Endodermal cell (in vitro differentiated cells): ENCODE results near the gene NATD1. TPM values are rescaled to one million over a fixed set of nuclear protein-coding genes. Genes with fewer than 3 reads are reported as not detected.
"Not testable (repeated sequence)": the region's sequence is repeated elsewhere in the genome, so short reads cannot be mapped to it uniquely, and the experiment has no call there.

Experiments
- DNase-seq: peaks from one replicate; pipeline ENCODE4 v3.0.0-alpha.2; 2017
- H3K27ac ChIP-seq: 2 replicates; pipeline ENCODE4 v1.5.1; 2013; ENCODE audit warnings: mild to moderate bottlenecking, low read depth, low read length, moderate library complexity
- H3K27me3 ChIP-seq: 2 replicates; pipeline ENCODE4 v1.6.1; 2013; ENCODE audit warnings: mild to moderate bottlenecking, low read length, moderate library complexity; ENCODE audit not compliant: insufficient read depth, control insufficient read depth, poor library complexity, severe bottlenecking
- H3K36me3 ChIP-seq: 2 replicates; pipeline ENCODE4 v1.7.0; 2013; ENCODE audit warnings: mild to moderate bottlenecking, low read length, moderate library complexity; ENCODE audit not compliant: control insufficient read depth, insufficient read depth
- H3K4me1 ChIP-seq: one replicate; pipeline ENCODE4 v1.7.0; 2013; ENCODE audit warnings: low read length; ENCODE audit not compliant: control insufficient read depth, insufficient read depth
- H3K4me3 ChIP-seq: 2 replicates; pipeline ENCODE4 v1.5.1; 2013; ENCODE audit warnings: mild to moderate bottlenecking, low read length, moderate library complexity
- H3K9ac ChIP-seq: 2 replicates; pipeline ENCODE4 v1.6.1; 2013; ENCODE audit warnings: mild to moderate bottlenecking, low read length, moderate library complexity; ENCODE audit not compliant: poor library complexity, severe bottlenecking; ENCODE audit errors: extremely low read depth
- H3K9me3 ChIP-seq: 2 replicates; pipeline ENCODE4 v1.6.1; 2013; ENCODE audit warnings: mild to moderate bottlenecking, low read length, moderate library complexity; ENCODE audit not compliant: control insufficient read depth
- H3K27ac Mint-ChIP-seq: 2 replicates; pipeline ENCODE4 v1.8.0; 2020; ENCODE audit warnings: mixed read lengths
- H3K27me3 Mint-ChIP-seq: 2 replicates; pipeline ENCODE4 v1.8.0; 2021; ENCODE audit warnings: mild to moderate bottlenecking, mixed read lengths; ENCODE audit not compliant: insufficient read depth
- H3K36me3 Mint-ChIP-seq: 2 replicates; pipeline ENCODE4 v1.8.0; 2020; ENCODE audit warnings: low read depth, mixed read lengths
- H3K4me1 Mint-ChIP-seq: 2 replicates; pipeline ENCODE4 v1.8.0; 2020; ENCODE audit warnings: mixed read lengths
- H3K4me3 Mint-ChIP-seq: 2 replicates; pipeline ENCODE4 v1.8.0; 2020; ENCODE audit warnings: mild to moderate bottlenecking, moderate library complexity, mixed read lengths
- H3K9me3 Mint-ChIP-seq: 2 replicates; pipeline ENCODE4 v1.8.0; 2020; ENCODE audit warnings: mild to moderate bottlenecking, mixed read lengths
- whole genome bisulfite sequencing, 2 experiments: methylation state at CpG; one replicate each; pipeline versions ENCODE4 v1.1.5 to v1.1.7; 2013; ENCODE audit warnings: missing lambda C conversion rate in 2 of 2, mixed read lengths in 1 of 2; ENCODE audit not compliant: insufficient coverage in 1 of 2, insufficient read length in 1 of 2; 5-methylcytosine and 5-hydroxymethylcytosine counted together
- total RNA-seq, 2 donors: library from RNA; stranded (reverse); fragmentation: NEBNext Ultra II Directional in 1 of 2; extraction: Animal tissue kit (Norgen Biotek cat#: 25700) in 1 of 2; gene quantifications; 2 replicates in 1 of 2; 3 replicates in 1 of 2; pipeline ENCODE4 v1.2.1, GENCODE V29; 2021
- TF ChIP-seq, protein P1 (sequence below): fragments of 200-600 bp; sonication (generic); conservative IDR thresholded peaks from 2 replicates; pipeline ENCODE4 v1.5.0; 2021; ENCODE audit warnings: antibody characterized with exemption, mild to moderate bottlenecking

Gene NATD1
- total RNA-seq, 2 donors from 2014 or later = 12.2 to 17.2 TPM

DNA sequence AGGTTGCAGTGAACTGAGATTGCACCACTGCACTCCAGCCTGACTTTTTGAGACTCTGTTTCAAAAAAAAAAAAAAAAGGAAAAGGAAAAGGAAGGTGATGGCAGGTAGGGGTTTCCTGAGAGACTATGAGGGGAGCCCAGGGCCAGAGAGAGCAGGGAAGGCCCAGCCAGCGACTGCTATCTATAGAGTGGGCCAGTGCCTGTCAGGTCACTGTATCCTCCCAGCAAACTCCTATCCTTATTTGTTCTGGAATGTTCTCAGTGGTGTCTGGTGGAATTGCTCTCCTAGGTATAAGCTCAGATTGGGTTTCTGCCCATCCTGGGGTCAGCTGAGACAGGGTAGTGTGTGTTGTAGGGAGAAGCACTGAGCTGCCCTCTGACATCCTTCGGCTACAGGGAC is 24.4 kb downstream of the NATD1 start:
- Histone ChIP-seq H3K36me3 (no peaks in the 10 kb centered on the region), H3K4me3 (no peak overlapping the region), H3K9me3 (no peaks in the 10 kb centered on the region), H3K27ac (no peak overlapping the region), H3K27me3 (no peaks in the 10 kb centered on the region), H3K9ac (no peak overlapping the region), H3K4me1 (no peaks in the 10 kb centered on the region)
- Mint-ChIP-seq H3K9me3 (peaks cover 12% of the 10 kb centered on the region), H3K4me1 (no peaks in the 10 kb centered on the region), H3K36me3 (no peaks in the 10 kb centered on the region), H3K27ac (no peak overlapping the region), H3K27me3 (peaks cover 5% of the 10 kb centered on the region), H3K4me3 (no peak overlapping the region)
- no peak for DNase-seq
- 100% methylated on average over 1 to 2 of the region's 2 CpGs for WGBS, 2 experiments
- TF ChIP-seq, protein P1, sequence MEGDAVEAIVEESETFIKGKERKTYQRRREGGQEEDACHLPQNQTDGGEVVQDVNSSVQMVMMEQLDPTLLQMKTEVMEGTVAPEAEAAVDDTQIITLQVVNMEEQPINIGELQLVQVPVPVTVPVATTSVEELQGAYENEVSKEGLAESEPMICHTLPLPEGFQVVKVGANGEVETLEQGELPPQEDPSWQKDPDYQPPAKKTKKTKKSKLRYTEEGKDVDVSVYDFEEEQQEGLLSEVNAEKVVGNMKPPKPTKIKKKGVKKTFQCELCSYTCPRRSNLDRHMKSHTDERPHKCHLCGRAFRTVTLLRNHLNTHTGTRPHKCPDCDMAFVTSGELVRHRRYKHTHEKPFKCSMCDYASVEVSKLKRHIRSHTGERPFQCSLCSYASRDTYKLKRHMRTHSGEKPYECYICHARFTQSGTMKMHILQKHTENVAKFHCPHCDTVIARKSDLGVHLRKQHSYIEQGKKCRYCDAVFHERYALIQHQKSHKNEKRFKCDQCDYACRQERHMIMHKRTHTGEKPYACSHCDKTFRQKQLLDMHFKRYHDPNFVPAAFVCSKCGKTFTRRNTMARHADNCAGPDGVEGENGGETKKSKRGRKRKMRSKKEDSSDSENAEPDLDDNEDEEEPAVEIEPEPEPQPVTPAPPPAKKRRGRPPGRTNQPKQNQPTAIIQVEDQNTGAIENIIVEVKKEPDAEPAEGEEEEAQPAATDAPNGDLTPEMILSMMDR = no peak

DNA sequence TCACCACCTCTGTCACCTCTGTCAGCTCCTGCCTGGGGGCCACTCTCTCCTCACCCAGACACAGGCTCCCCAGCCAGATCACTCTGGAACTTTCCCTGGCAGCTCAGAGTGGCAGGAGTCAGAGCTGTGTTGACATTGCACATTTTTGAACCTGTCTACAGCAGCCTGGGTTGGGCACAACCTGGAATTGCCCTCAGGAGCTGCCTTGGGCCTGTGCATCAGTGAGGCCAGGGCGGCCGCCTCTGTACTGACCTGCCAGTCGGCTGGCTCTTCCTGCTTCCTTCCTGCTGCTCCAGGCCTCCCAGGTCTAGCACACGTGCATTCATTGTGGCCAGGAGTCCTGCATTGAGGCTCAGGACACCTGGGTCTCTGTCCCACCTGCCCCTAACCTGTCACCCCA is 25.1 kb downstream of the NATD1 start:
- peaks cover under 1% of the 10 kb centered on the region for H3K27me3 Mint-ChIP-seq
- no peaks in the 10 kb centered on the region for H3K36me3 Mint-ChIP-seq
- Histone ChIP-seq H3K27ac (no peak overlapping the region), H3K27me3 (no peaks in the 10 kb centered on the region), H3K9me3 (no peaks in the 10 kb centered on the region), H3K36me3 (no peaks in the 10 kb centered on the region), H3K4me1 (no peaks in the 10 kb centered on the region), H3K9ac (no peak overlapping the region), H3K4me3 (no peak overlapping the region)
- no peak for DNase-seq
- peak overlapping the region; percentile 21 for H3K27ac Mint-ChIP-seq
- peaks cover 9% of the 10 kb centered on the region for H3K9me3 Mint-ChIP-seq
- WGBS, 2 experiments = 83 to 87% methylated on average over 4 of the region's 4 CpGs
- TF ChIP-seq, protein P1 = no peak
- H3K4me1 Mint-ChIP-seq = no peaks in the 10 kb centered on the region
- no peak overlapping the region for H3K4me3 Mint-ChIP-seq

DNA sequence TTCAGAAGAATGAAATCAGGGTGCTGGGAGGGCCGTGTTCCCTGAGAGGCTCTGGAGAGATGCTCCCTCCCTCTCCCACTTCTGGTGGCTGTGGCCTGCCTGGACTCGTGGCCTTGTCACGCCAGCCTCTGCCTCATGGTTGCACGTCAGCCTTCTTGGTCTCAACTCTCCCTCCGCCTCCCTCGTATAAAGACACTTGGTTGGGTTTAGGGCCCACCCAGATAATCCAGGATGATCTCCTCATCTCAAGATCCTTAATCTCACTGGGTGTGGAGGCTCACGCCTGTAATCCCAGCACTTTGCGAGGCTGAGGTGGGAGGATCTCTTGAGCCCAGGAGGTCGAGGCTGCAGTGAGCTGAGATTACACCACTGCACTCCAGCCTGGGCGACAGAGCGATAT is 25.9 kb downstream of the NATD1 start:
- 91 to 94% methylated on average over 9 to 11 of the region's 11 CpGs for WGBS, 2 experiments

DNA sequence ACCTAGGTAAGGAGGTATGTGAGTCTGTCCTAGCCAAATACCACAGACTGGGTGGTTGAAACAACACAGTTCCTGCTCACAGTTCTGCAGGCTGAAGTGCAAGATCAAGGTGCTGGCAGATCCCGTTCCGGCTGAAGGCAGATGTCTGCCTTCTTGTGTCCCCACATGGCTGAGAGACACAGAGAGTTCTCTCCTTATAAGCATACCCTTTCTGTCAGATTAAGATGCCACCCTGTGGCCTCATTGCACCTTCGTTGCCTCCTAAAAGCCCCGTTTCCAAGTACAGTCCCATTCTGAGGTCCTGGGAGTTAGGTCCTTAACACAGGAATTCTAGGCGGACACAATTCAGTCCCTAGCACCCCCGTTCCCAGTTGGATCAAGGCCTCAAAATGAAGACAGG is 30.1 kb downstream of the NATD1 start:
- 93 to 97% methylated on average over 5 to 6 of the region's 6 CpGs for WGBS, 2 experiments
- Mint-ChIP-seq H3K4me3 (no peak overlapping the region), H3K36me3 (peaks cover 19% of the 10 kb centered on the region), H3K27me3 (no peaks in the 10 kb centered on the region), H3K27ac (no peak overlapping the region), H3K9me3 (peaks cover 8% of the 10 kb centered on the region), H3K4me1 (peaks cover 2% of the 10 kb centered on the region)
- TF ChIP-seq, protein P1 = no peak
- H3K4me3 ChIP-seq = no peak overlapping the region
- no peak overlapping the region for H3K9ac ChIP-seq
- peaks cover under 1% of the 10 kb centered on the region for H3K4me1 ChIP-seq
- DNase-seq = no peak
- H3K27ac ChIP-seq = no peak overlapping the region
- no peaks in the 10 kb centered on the region for H3K27me3 ChIP-seq
- H3K36me3 ChIP-seq = peaks cover 7% of the 10 kb centered on the region
- H3K9me3 ChIP-seq = peaks cover 8% of the 10 kb centered on the region

More for the DNA sequence above, 25.9 kb downstream of the NATD1 start:
- H3K9me3 Mint-ChIP-seq = peaks cover 10% of the 10 kb centered on the region
- H3K36me3 ChIP-seq, H3K36me3 Mint-ChIP-seq, H3K9ac ChIP-seq, H3K27ac ChIP-seq, H3K9me3 ChIP-seq, H3K4me3 ChIP-seq, H3K27ac Mint-ChIP-seq, H3K4me1 ChIP-seq, H3K27me3 Mint-ChIP-seq, DNase-seq, H3K4me1 Mint-ChIP-seq, H3K27me3 ChIP-seq, H3K4me3 Mint-ChIP-seq: not testable (repeated sequence)
